ENCODE results near the gene COMT. TPM values are rescaled to one million over a fixed set of nuclear protein-coding genes. Genes with fewer than 3 reads are reported as not detected.
A peak's percentile ranks its signal among the peaks of the same experiment; 100 is the strongest.

Gene COMT
- total and polyA plus RNA-seq, 5 donors from 2014 or later, result 27.3 to 106 (median 93.0) TPM

GRCh38 chr22:19911540-19912270 lies 29.9 kb upstream of the COMT start:
- H3K4me1 ChIP-seq (ENCODE audit: control insufficient read depth, insufficient read depth, low read length, poor library complexity, severe bottlenecking), result no peaks in the 10 kb centered on the region
- H3K27me3 Mint-ChIP-seq, result no peaks in the 10 kb centered on the region
- H3K4me3 Mint-ChIP-seq, result no peak overlapping the region
- peaks cover 37% of the 10 kb centered on the region for H3K36me3 ChIP-seq (ENCODE audit: control insufficient read depth, insufficient read depth, low read length)
- H3K27ac Mint-ChIP-seq, result no peak overlapping the region
- H3K36me3 Mint-ChIP-seq, result peaks cover 41% of the 10 kb centered on the region
- H3K9me3 Mint-ChIP-seq, result peaks cover 0 to 6% (median 0%) of the 10 kb centered on the region in 7 donors
- H3K9me3 ChIP-seq (ENCODE audit: control insufficient read depth in 2 of 2, low read length in 2 of 2), result peaks cover 4 to 5% of the 10 kb centered on the region in 2 experiments
- no peak for DNase-seq
- H3K4me1 Mint-ChIP-seq, result peaks cover 0 to 12% (median 5%) of the 10 kb centered on the region in 4 donors
- H3K4me3 ChIP-seq (ENCODE audit: low read depth, low read length), result no peak overlapping the region
- no peaks in the 10 kb centered on the region for H3K27me3 ChIP-seq (ENCODE audit: control insufficient read depth, insufficient read depth, low read length)
- H3K27ac ChIP-seq (ENCODE audit: insufficient read depth, low read length, poor library complexity, severe bottlenecking), result no peak overlapping the region
- ATAC-seq (ENCODE audit: low read depth in 2 of 2), result no peak

- Histone ChIP-seq H3K27me3 (ENCODE audit: control insufficient read depth, insufficient read depth, low read length) (no peaks in the 10 kb centered on the region), H3K27ac (ENCODE audit: insufficient read depth, low read length, poor library complexity, severe bottlenecking) (no peak overlapping the region), H3K4me3 (ENCODE audit: low read depth, low read length) (no peak overlapping the region), H3K4me1 (ENCODE audit: control insufficient read depth, insufficient read depth, low read length, poor library complexity, severe bottlenecking) (no peaks in the 10 kb centered on the region), H3K9me3 (ENCODE audit: control insufficient read depth in 2 of 2, low read length in 2 of 2) (peaks cover 4 to 5% of the 10 kb centered on the region in 2 experiments), H3K36me3 (ENCODE audit: control insufficient read depth, insufficient read depth, low read length) (peaks cover 41% of the 10 kb centered on the region)
- no peak for DNase-seq
- H3K4me1 Mint-ChIP-seq, result peaks cover 0 to 12% (median 5%) of the 10 kb centered on the region in 4 donors
- peaks cover 0 to 6% (median 0%) of the 10 kb centered on the region in 7 donors for H3K9me3 Mint-ChIP-seq
- H3K27me3 Mint-ChIP-seq, result no peaks in the 10 kb centered on the region
- H3K27ac Mint-ChIP-seq, result no peak overlapping the region
- no peak for ATAC-seq (ENCODE audit: low read depth in 2 of 2)
- peaks cover 41% of the 10 kb centered on the region for H3K36me3 Mint-ChIP-seq
- no peak overlapping the region for H3K4me3 Mint-ChIP-seq
Observed at GRCh38 chr22:19912271-19912999, 29.1 kb upstream of the COMT start.

- Histone ChIP-seq H3K4me1 (ENCODE audit: control insufficient read depth, insufficient read depth, low read length, poor library complexity, severe bottlenecking) (no peaks in the 10 kb centered on the region), H3K4me3 (ENCODE audit: low read depth, low read length) (no peak overlapping the region), H3K27me3 (ENCODE audit: control insufficient read depth, insufficient read depth, low read length) (no peaks in the 10 kb centered on the region), H3K27ac (ENCODE audit: insufficient read depth, low read length, poor library complexity, severe bottlenecking) (no peak overlapping the region), H3K36me3 (ENCODE audit: control insufficient read depth, insufficient read depth, low read length) (peaks cover 48% of the 10 kb centered on the region), H3K9me3 (ENCODE audit: control insufficient read depth in 2 of 2, low read length in 2 of 2) (peaks cover 4 to 5% of the 10 kb centered on the region in 2 experiments)
- no peak for ATAC-seq (ENCODE audit: low read depth in 2 of 2)
- no peaks in the 10 kb centered on the region for H3K27me3 Mint-ChIP-seq
- H3K4me1 Mint-ChIP-seq, result peaks cover 0 to 12% (median 5%) of the 10 kb centered on the region in 4 donors
- no peak overlapping the region for H3K4me3 Mint-ChIP-seq
- H3K9me3 Mint-ChIP-seq, result peaks cover 0 to 6% (median 0%) of the 10 kb centered on the region in 7 donors
- H3K27ac Mint-ChIP-seq, result no peak overlapping the region
- H3K36me3 Mint-ChIP-seq, result peaks cover 46% of the 10 kb centered on the region
- no peak for DNase-seq
Observed at GRCh38 chr22:19913337-19913936, 28.1 kb upstream of the COMT start.

GRCh38 chr22:19914201-19914943 lies 27.2 kb upstream of the COMT start:
- H3K4me3 Mint-ChIP-seq, result no peak overlapping the region
- H3K9me3 ChIP-seq (ENCODE audit: control insufficient read depth in 2 of 2, low read length in 2 of 2), result peaks cover 4 to 5% of the 10 kb centered on the region in 2 experiments
- H3K36me3 ChIP-seq (ENCODE audit: control insufficient read depth, insufficient read depth, low read length), result peaks cover 52% of the 10 kb centered on the region
- no peak overlapping the region for H3K27ac ChIP-seq (ENCODE audit: insufficient read depth, low read length, poor library complexity, severe bottlenecking)
- peaks cover 0 to 6% (median 0%) of the 10 kb centered on the region in 7 donors for H3K9me3 Mint-ChIP-seq
- ATAC-seq (ENCODE audit: low read depth in 2 of 2) (no peak), DNase-seq (no peak)
- H3K4me1 Mint-ChIP-seq, result peaks cover 0 to 9% (median 5%) of the 10 kb centered on the region in 4 donors
- H3K36me3 Mint-ChIP-seq, result peaks cover 46% of the 10 kb centered on the region
- no peaks in the 10 kb centered on the region for H3K4me1 ChIP-seq (ENCODE audit: control insufficient read depth, insufficient read depth, low read length, poor library complexity, severe bottlenecking)
- no peaks in the 10 kb centered on the region for H3K27me3 ChIP-seq (ENCODE audit: control insufficient read depth, insufficient read depth, low read length)
- peak overlapping the region in 1 of 3 donors; percentile 83 for H3K27ac Mint-ChIP-seq
- H3K27me3 Mint-ChIP-seq, result no peaks in the 10 kb centered on the region
- no peak overlapping the region for H3K4me3 ChIP-seq (ENCODE audit: low read depth, low read length)

GRCh38 chr22:19915287-19915954 lies 26.2 kb upstream of the COMT start:
- H3K36me3 Mint-ChIP-seq, result peaks cover 41% of the 10 kb centered on the region
- H3K4me3 ChIP-seq (ENCODE audit: low read depth, low read length), result no peak overlapping the region
- no peaks in the 10 kb centered on the region for H3K27me3 Mint-ChIP-seq
- H3K27ac Mint-ChIP-seq, result no peak overlapping the region
- peaks cover 4 to 5% of the 10 kb centered on the region in 2 experiments for H3K9me3 ChIP-seq (ENCODE audit: control insufficient read depth in 2 of 2, low read length in 2 of 2)
- H3K4me3 Mint-ChIP-seq, result no peak overlapping the region
- ATAC-seq (ENCODE audit: low read depth in 2 of 2) (no peak), DNase-seq (no peak)
- H3K36me3 ChIP-seq (ENCODE audit: control insufficient read depth, insufficient read depth, low read length), result peaks cover 52% of the 10 kb centered on the region
- H3K27ac ChIP-seq (ENCODE audit: insufficient read depth, low read length, poor library complexity, severe bottlenecking), result no peak overlapping the region
- H3K27me3 ChIP-seq (ENCODE audit: control insufficient read depth, insufficient read depth, low read length), result no peaks in the 10 kb centered on the region
- H3K4me1 Mint-ChIP-seq, result no peaks in the 10 kb centered on the region
- H3K9me3 Mint-ChIP-seq, result peaks cover 0 to 6% (median 0%) of the 10 kb centered on the region in 7 donors
- no peaks in the 10 kb centered on the region for H3K4me1 ChIP-seq (ENCODE audit: control insufficient read depth, insufficient read depth, low read length, poor library complexity, severe bottlenecking)

GRCh38 chr22:19916006-19916405 lies 25.6 kb upstream of the COMT start:
- no peak for ATAC-seq (ENCODE audit: low read depth in 2 of 2)
- no peak overlapping the region for H3K27ac ChIP-seq (ENCODE audit: insufficient read depth, low read length, poor library complexity, severe bottlenecking)
- H3K4me1 ChIP-seq (ENCODE audit: control insufficient read depth, insufficient read depth, low read length, poor library complexity, severe bottlenecking), result no peaks in the 10 kb centered on the region
- DNase-seq, result no peak
- peaks cover 4 to 5% of the 10 kb centered on the region in 2 experiments for H3K9me3 ChIP-seq (ENCODE audit: control insufficient read depth in 2 of 2, low read length in 2 of 2)
- H3K27me3 ChIP-seq (ENCODE audit: control insufficient read depth, insufficient read depth, low read length), result no peaks in the 10 kb centered on the region
- Mint-ChIP-seq H3K27ac (no peak overlapping the region), H3K9me3 (peaks cover 0 to 6% (median 0%) of the 10 kb centered on the region in 7 donors), H3K36me3 (peaks cover 41% of the 10 kb centered on the region), H3K4me3 (no peak overlapping the region), H3K27me3 (no peaks in the 10 kb centered on the region), H3K4me1 (no peaks in the 10 kb centered on the region)
- no peak overlapping the region for H3K4me3 ChIP-seq (ENCODE audit: low read depth, low read length)
- H3K36me3 ChIP-seq (ENCODE audit: control insufficient read depth, insufficient read depth, low read length), result peaks cover 51% of the 10 kb centered on the region

GRCh38 chr22:19916941-19917340 lies 24.6 kb upstream of the COMT start:
- DNase-seq (no peak), ATAC-seq (ENCODE audit: low read depth in 2 of 2) (no peak)
- no peak overlapping the region for H3K27ac Mint-ChIP-seq
- no peak overlapping the region for H3K4me3 Mint-ChIP-seq
- H3K9me3 ChIP-seq (ENCODE audit: control insufficient read depth in 2 of 2, low read length in 2 of 2), result peaks cover 4 to 5% of the 10 kb centered on the region in 2 experiments
- H3K4me1 Mint-ChIP-seq, result peaks cover 0 to 2% (median 0%) of the 10 kb centered on the region in 4 donors
- peaks cover 0 to 6% (median 0%) of the 10 kb centered on the region in 7 donors for H3K9me3 Mint-ChIP-seq
- H3K36me3 Mint-ChIP-seq, result peaks cover 39% of the 10 kb centered on the region
- peaks cover 48% of the 10 kb centered on the region for H3K36me3 ChIP-seq (ENCODE audit: control insufficient read depth, insufficient read depth, low read length)
- H3K27me3 Mint-ChIP-seq, result no peaks in the 10 kb centered on the region
- no peaks in the 10 kb centered on the region for H3K4me1 ChIP-seq (ENCODE audit: control insufficient read depth, insufficient read depth, low read length, poor library complexity, severe bottlenecking)
- no peak overlapping the region for H3K4me3 ChIP-seq (ENCODE audit: low read depth, low read length)
- no peak overlapping the region for H3K27ac ChIP-seq (ENCODE audit: insufficient read depth, low read length, poor library complexity, severe bottlenecking)
- H3K27me3 ChIP-seq (ENCODE audit: control insufficient read depth, insufficient read depth, low read length), result no peaks in the 10 kb centered on the region
